WTC11 (cell line): ENCODE measurements around the gene PRKAR1B.

ENCODE experiments used
- ATF1 ChIP-seq: sonication (generic); formaldehyde crosslinking; IDR thresholded peaks from 2 replicates; pipeline ENCODE4 v1.8.1; 2023; ENCODE audit warnings: mild to moderate bottlenecking, moderate library complexity, missing genetic modification reagents
- ATF2 ChIP-seq: sonication (generic); formaldehyde crosslinking; IDR thresholded peaks from 2 replicates; pipeline ENCODE4 v1.8.1; 2022; ENCODE audit warnings: low read depth, missing genetic modification reagents, borderline replicate concordance
- CTCF ChIP-seq: fragments of 200-600 bp; IDR thresholded peaks from 2 replicates; pipeline ENCODE4 v1.8.0; 2022; ENCODE audit warnings: antibody characterized with exemption
- IRF1 ChIP-seq: sonication (generic); formaldehyde crosslinking; IDR thresholded peaks from 2 replicates; pipeline ENCODE4 v1.8.0; 2023; ENCODE audit warnings: missing genetic modification reagents
- JUN ChIP-seq: sonication (generic); formaldehyde crosslinking; IDR thresholded peaks from 2 replicates; pipeline ENCODE4 v1.8.0; 2023; ENCODE audit warnings: mild to moderate bottlenecking, missing genetic modification reagents
- NFYB ChIP-seq: sonication (generic); formaldehyde crosslinking; conservative IDR thresholded peaks from 2 replicates; pipeline ENCODE4 v1.8.0; 2022; ENCODE audit warnings: low read depth, missing genetic modification reagents
- SP1 ChIP-seq: sonication (generic); formaldehyde crosslinking; conservative IDR thresholded peaks from 2 replicates; pipeline ENCODE4 v1.8.1; 2022; ENCODE audit warnings: missing genetic modification reagents
- TEAD1 ChIP-seq: sonication (generic); formaldehyde crosslinking; IDR thresholded peaks from 2 replicates; pipeline ENCODE4 v1.8.0; 2022; ENCODE audit warnings: mild to moderate bottlenecking, missing genetic modification reagents
- TEAD4 ChIP-seq: sonication (generic); formaldehyde crosslinking; IDR thresholded peaks from 2 replicates; pipeline ENCODE4 v1.8.0; 2022; ENCODE audit warnings: mild to moderate bottlenecking, missing genetic modification reagents
- ZNF263 ChIP-seq: sonication (generic); formaldehyde crosslinking; IDR thresholded peaks from 2 replicates; pipeline ENCODE4 v1.8.1; 2022; ENCODE audit warnings: low read depth, mild to moderate bottlenecking, moderate library complexity, missing genetic modification reagents
- ZNF671 ChIP-seq: fragments of 250-450 bp; sonication (Bioruptor Pico); IDR thresholded peaks from 2 replicates; pipeline ENCODE4 v1.8.0; 2021; ENCODE audit warnings: mild to moderate bottlenecking

GRCh38 chr7:576524-577277, 150.4 kb downstream of the PRKAR1B start:
- TF ChIP-seq TEAD4 (no peak), CTCF (no peak), ATF2 (CRISPR knock-in tag) (no peak), TEAD1 (CRISPR knock-in tag) (no peak), IRF1 (CRISPR knock-in tag) (no peak), ZNF263 (CRISPR knock-in tag) (no peak), SP1 (CRISPR knock-in tag) (no peak), ATF1 (CRISPR knock-in tag) (no peak), ZNF671 (no peak), NFYB (CRISPR knock-in tag) (no peak), JUN (CRISPR knock-in tag) (no peak)
